ENCODE measurements around the gene OGFOD2.

The OGFOD2 gene

GRCh38 chr12:122960193-122960569, 14.9 kb upstream of the OGFOD2 start:
- TF ChIP-seq EZH2 (IDR thresholded peaks at IDR 0.05; ENCODE audit: borderline replicate concordance, low read length) (no peak), CTCF (IDR thresholded peaks at IDR 0.05; ENCODE audit: low read length) (no peak)
- H3F3A ChIP-seq (ENCODE audit: insufficient read depth, low read length): no peaks in the 10 kb centered on the region
- no peaks in the 10 kb centered on the region for H3K79me2 ChIP-seq (ENCODE audit: insufficient read depth, low read length)

GRCh38 chr12:122961531-122962329, 13.3 kb upstream of the OGFOD2 start:
- no peak overlapping the region for H2AFZ ChIP-seq (ENCODE audit: low read length)
- no peaks in the 10 kb centered on the region for H3K79me2 ChIP-seq (ENCODE audit: insufficient read depth, low read length)
- no peaks in the 10 kb centered on the region for H3K27me3 ChIP-seq (ENCODE audit: insufficient read depth, low read length)
- H3K4me2 ChIP-seq (ENCODE audit: low read length): no peak overlapping the region
- no peaks in the 10 kb centered on the region for H3F3A ChIP-seq (ENCODE audit: insufficient read depth, low read length)
- TF ChIP-seq CTCF (IDR thresholded peaks at IDR 0.05; ENCODE audit: low read length): no peak
- no peak for TF ChIP-seq EZH2 (IDR thresholded peaks at IDR 0.05; ENCODE audit: borderline replicate concordance, low read length)
- H4K20me1 ChIP-seq (ENCODE audit: insufficient read depth, low read length): no peaks in the 10 kb centered on the region
- H3K9ac ChIP-seq (ENCODE audit: low read length): no peak overlapping the region
- H3K4me3 ChIP-seq (ENCODE audit: low read depth, low read length, poor library complexity, severe bottlenecking): no peak overlapping the region
- peaks cover 9% of the 10 kb centered on the region for H3K4me1 ChIP-seq (ENCODE audit: insufficient read depth, low read length, severe bottlenecking)
- no peaks in the 10 kb centered on the region for H3K36me3 ChIP-seq (ENCODE audit: insufficient read depth, low read length)
- H3K9me2 ChIP-seq (ENCODE audit: low read depth, low read length): no peaks in the 10 kb centered on the region
- no peak overlapping the region for H3K27ac ChIP-seq (ENCODE audit: low read depth, low read length, poor library complexity, severe bottlenecking)
- no peaks in the 10 kb centered on the region for H3K9me3 ChIP-seq (ENCODE audit: low read length)

More at GRCh38 chr12:122960193-122960569, 14.9 kb upstream of the OGFOD2 start:
- H3K27me3 ChIP-seq (ENCODE audit: insufficient read depth, low read length): no peaks in the 10 kb centered on the region
- no peaks in the 10 kb centered on the region for H3K36me3 ChIP-seq (ENCODE audit: insufficient read depth, low read length)
- no peaks in the 10 kb centered on the region for H4K20me1 ChIP-seq (ENCODE audit: insufficient read depth, low read length)
- H3K4me1 ChIP-seq (ENCODE audit: insufficient read depth, low read length, severe bottlenecking): no peaks in the 10 kb centered on the region
- H3K9ac ChIP-seq (ENCODE audit: low read length): no peak overlapping the region
- H2AFZ ChIP-seq (ENCODE audit: low read length): no peak overlapping the region
- H3K4me3 ChIP-seq (ENCODE audit: low read depth, low read length, poor library complexity, severe bottlenecking): no peak overlapping the region
- H3K4me2 ChIP-seq (ENCODE audit: low read length): no peak overlapping the region
- no peaks in the 10 kb centered on the region for H3K9me3 ChIP-seq (ENCODE audit: low read length)
- no peak overlapping the region for H3K27ac ChIP-seq (ENCODE audit: low read depth, low read length, poor library complexity, severe bottlenecking)
- no peaks in the 10 kb centered on the region for H3K9me2 ChIP-seq (ENCODE audit: low read depth, low read length)

- H3K36me3 ChIP-seq (ENCODE audit: insufficient read depth, low read length): no peaks in the 10 kb centered on the region
- H3K79me2 ChIP-seq (ENCODE audit: insufficient read depth, low read length): no peaks in the 10 kb centered on the region
- H3K27ac ChIP-seq (ENCODE audit: low read depth, low read length, poor library complexity, severe bottlenecking): no peak overlapping the region
- TF ChIP-seq EZH2 (IDR thresholded peaks at IDR 0.05; ENCODE audit: borderline replicate concordance, low read length): no peak
- TF ChIP-seq CTCF (IDR thresholded peaks at IDR 0.05; ENCODE audit: low read length): no peak
- no peaks in the 10 kb centered on the region for H3K27me3 ChIP-seq (ENCODE audit: insufficient read depth, low read length)
- peaks cover 9% of the 10 kb centered on the region for H3K4me1 ChIP-seq (ENCODE audit: insufficient read depth, low read length, severe bottlenecking)
- H3K9me2 ChIP-seq (ENCODE audit: low read depth, low read length): no peaks in the 10 kb centered on the region
- H2AFZ ChIP-seq (ENCODE audit: low read length): no peak overlapping the region
- H3K9ac ChIP-seq (ENCODE audit: low read length): no peak overlapping the region
- no peaks in the 10 kb centered on the region for H3F3A ChIP-seq (ENCODE audit: insufficient read depth, low read length)
- H3K9me3 ChIP-seq (ENCODE audit: low read length): no peaks in the 10 kb centered on the region
- no peak overlapping the region for H3K4me2 ChIP-seq (ENCODE audit: low read length)
- no peaks in the 10 kb centered on the region for H4K20me1 ChIP-seq (ENCODE audit: insufficient read depth, low read length)
- H3K4me3 ChIP-seq (ENCODE audit: low read depth, low read length, poor library complexity, severe bottlenecking): no peak overlapping the region
Measured at GRCh38 chr12:122963941-122964265, 11.1 kb upstream of the OGFOD2 start.
